Common myeloid progenitor, CD34-positive (primary cell): ENCODE measurements around the gene UVRAG.

Experiments used
- CTCF ChIA-PET: fragments of 350-600 bp; sonication (Branson Sonifier 250); formaldehyde crosslinking; loops from one replicate; lab custom pipeline; 2021; ENCODE audit warnings: antibody characterized with exemption; lab: Charles Lee
- POLR2A ChIA-PET: fragments of 350-600 bp; sonication (Branson Sonifier 250); formaldehyde crosslinking; loops from one replicate; lab custom pipeline; 2021; ENCODE audit warnings: antibody characterized with exemption; lab: Charles Lee
- DNase-seq, 3 donors: peaks; one replicate each; pipeline versions ENCODE4 v3.0.0 to v3.0.0-alpha.2; 2013
- H3K27ac ChIP-seq, 2 experiments: 1 replicate in 1 of 2; 2 replicates in 1 of 2; pipeline ENCODE4 v1.7.0; 2013; ENCODE audit warnings: inconsistent platforms in 2 of 2, low read length in 2 of 2, mild to moderate bottlenecking in 2 of 2, low read depth in 1 of 2, moderate library complexity in 1 of 2; ENCODE audit not compliant: severe bottlenecking in 2 of 2, insufficient read depth in 1 of 2, poor library complexity in 1 of 2
- H3K27me3 ChIP-seq, 5 experiments: replicated peaks in 2 of 5; 1 replicate in 3 of 5; 2 replicates in 2 of 5; pipeline versions ENCODE4 v1.6.1 to v1.7.0; 2013; ENCODE audit warnings: low read length in 4 of 5, mild to moderate bottlenecking in 2 of 5, moderate library complexity in 2 of 5, inconsistent platforms in 1 of 5; ENCODE audit not compliant: insufficient read depth in 5 of 5, control insufficient read depth in 4 of 5
- H3K36me3 ChIP-seq, 4 experiments: 1 replicate in 2 of 4; 2 replicates in 2 of 4; pipeline versions ENCODE4 v1.6.1 to v1.7.0; 2013; ENCODE audit warnings: low read length in 3 of 4, control low read depth in 1 of 4, mild to moderate bottlenecking in 1 of 4; ENCODE audit not compliant: control insufficient read depth in 4 of 4, insufficient read depth in 4 of 4
- H3K4me1 ChIP-seq, 4 experiments: 1 replicate in 3 of 4; 2 replicates in 1 of 4; pipeline versions ENCODE4 v1.6.1 to v1.7.1; 2013; ENCODE audit warnings: low read length in 3 of 4, mild to moderate bottlenecking in 3 of 4, control low read depth in 1 of 4, inconsistent platforms in 1 of 4, moderate library complexity in 1 of 4; ENCODE audit not compliant: control insufficient read depth in 4 of 4, insufficient read depth in 4 of 4; ENCODE audit errors: control extremely low read depth in 1 of 4
- H3K4me3 ChIP-seq, 7 experiments: 1 replicate in 4 of 7; 2 replicates in 3 of 7; pipeline versions ENCODE4 v1.5.1 to v1.7.0; 2013; ENCODE audit warnings: mild to moderate bottlenecking in 7 of 7, low read length in 6 of 7, moderate library complexity in 6 of 7, inconsistent platforms in 2 of 7, low read depth in 2 of 7, control low read depth in 1 of 7; ENCODE audit not compliant: insufficient read depth in 4 of 7, control insufficient read depth in 1 of 7; ENCODE audit errors: extremely low read depth in 1 of 7
- H3K9me3 ChIP-seq, 5 experiments: 1 replicate in 4 of 5; 2 replicates in 1 of 5; pipeline versions ENCODE4 v1.6.1 to v1.7.1; 2013; ENCODE audit warnings: low read length in 4 of 5, mild to moderate bottlenecking in 2 of 5, inconsistent platforms in 1 of 5, low read depth in 1 of 5, moderate library complexity in 1 of 5; ENCODE audit not compliant: control insufficient read depth in 4 of 5, insufficient read depth in 2 of 5; ENCODE audit errors: control extremely low read depth in 1 of 5
- whole genome bisulfite sequencing: methylation state at CpG from one replicate; pipeline ENCODE4 v1.1.5; 2013; ENCODE audit not compliant: insufficient coverage; 5-methylcytosine and 5-hydroxymethylcytosine counted together

The UVRAG gene

DNA sequence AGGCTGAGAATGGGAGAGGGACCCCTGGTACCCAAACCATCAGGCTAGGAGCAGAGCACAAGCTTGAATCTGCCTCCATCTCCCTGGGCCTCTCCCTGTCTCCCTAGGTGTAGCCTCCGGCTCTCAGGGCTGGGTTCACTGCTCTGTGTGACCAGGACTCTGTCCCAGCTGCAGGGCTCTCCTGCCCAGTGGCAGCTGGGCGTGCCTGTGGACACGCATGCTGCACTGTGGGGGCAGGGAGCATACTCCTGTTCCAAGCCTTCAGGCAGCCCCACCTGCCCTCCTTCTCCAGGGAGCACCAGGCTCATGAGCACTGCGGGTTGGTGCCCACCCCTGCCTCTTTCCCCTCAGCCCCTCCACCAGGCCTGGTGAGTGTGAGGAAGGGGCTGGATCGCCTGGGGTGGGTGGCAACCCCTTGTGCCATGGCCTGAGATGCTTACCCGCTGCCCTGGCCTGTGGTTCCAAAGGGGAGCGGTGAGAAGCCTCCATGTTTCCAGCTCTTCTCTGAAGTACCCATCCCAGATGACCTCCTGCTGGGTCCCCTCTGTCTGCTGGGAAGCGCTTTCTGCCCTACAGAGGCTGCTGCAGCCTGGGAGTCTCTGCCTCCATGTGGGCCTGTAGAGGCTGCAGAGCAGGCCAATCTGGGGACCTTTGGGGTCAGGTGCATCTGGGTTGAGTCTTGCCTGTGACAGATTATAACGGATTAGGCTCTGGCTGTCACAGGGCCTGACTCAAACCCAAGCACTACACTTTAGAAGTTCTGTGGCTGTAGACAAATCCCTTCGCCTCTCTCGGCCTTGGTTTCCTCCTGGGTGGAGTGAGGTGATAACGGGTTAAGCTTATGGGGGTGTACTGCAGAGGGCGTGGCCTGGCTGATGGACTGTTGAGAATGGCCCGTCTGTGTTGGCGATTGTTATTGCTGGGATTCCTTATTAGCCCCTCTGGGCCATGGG lies 347.6 kb downstream of the UVRAG start:
- Histone ChIP-seq H3K27me3 (no peaks in the 10 kb centered on the region), H3K4me1 (peaks cover 0 to 5% (median 0%) of the 10 kb centered on the region in 4 experiments), H3K36me3 (no peaks in the 10 kb centered on the region), H3K9me3 (no peaks in the 10 kb centered on the region), H3K4me3 (no peak overlapping the region), H3K27ac (no peak overlapping the region)
- no peak for DNase-seq
- ChIA-PET POLR2A (no interaction called here), CTCF (interaction anchor here (0.8 to 1.1 kb wide), 4 partner anchors 10 to 359 kb away, joined by 3 to 4 read pairs (median 3); no protein-coding TSS in a partner anchor)
- WGBS, result 94% methylated on average over 11 of the region's 15 CpGs

DNA sequence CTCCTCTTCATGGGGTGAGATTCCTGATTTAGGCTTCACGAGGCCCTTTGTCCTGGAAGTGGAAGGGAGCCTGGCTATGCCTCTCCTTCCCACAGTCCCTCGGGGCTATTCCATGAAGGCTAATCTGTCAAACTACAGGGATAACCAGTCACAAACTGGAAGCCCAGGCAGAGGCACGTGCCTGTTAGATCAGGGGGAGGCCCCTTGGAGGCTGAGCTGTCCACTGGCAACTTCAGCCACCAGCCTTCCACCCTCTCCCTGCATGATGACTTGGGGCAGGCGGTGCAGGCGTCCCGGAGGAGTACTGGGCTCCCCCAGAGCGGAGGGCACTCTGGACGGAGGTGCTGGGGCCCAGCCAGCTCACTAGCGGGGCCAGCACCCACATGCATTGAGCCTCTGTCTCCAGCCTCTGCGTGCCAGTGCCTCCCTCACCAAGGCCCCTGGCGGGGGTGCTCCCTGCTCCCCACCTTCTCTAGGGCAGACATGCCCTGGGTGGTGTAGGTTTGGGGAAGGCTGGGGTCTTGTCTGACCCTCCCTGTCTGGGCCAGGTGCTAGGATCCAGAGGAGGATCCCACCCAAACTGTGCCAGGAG lies 348.4 kb downstream of the UVRAG start:
- WGBS, result 98% methylated on average over 8 of the region's 11 CpGs
- Histone ChIP-seq H3K4me1 (peaks cover 0 to 5% (median 0%) of the 10 kb centered on the region in 4 experiments), H3K27ac (no peak overlapping the region), H3K27me3 (no peaks in the 10 kb centered on the region), H3K36me3 (no peaks in the 10 kb centered on the region), H3K4me3 (no peak overlapping the region), H3K9me3 (no peaks in the 10 kb centered on the region)
- ChIA-PET POLR2A (no interaction called here), CTCF (interaction anchor here (1.0 kb wide), 1 partner anchor 13 kb away, joined by 3 read pairs; no protein-coding TSS in a partner anchor)
- DNase-seq, result no peak

DNA sequence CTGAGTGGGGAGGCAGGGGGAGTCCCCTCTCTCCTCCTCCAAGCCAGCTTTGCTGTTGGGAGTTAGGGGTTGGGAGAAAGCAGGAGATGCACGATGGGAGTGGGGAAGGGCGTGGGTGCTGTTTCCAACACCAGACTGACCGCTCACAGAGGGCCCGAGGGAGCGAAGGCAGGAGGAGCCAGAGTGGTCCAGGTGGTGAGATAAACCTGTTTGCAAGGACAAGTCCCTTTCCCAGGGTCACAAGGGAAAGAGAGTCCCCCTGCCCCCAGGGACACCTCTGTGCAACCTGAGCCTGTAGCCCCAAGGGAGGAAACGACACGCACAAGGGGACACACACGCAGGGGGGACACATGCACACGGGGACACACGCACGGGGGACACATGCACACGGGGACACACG lies 349.1 kb downstream of the UVRAG start:
- ChIA-PET POLR2A (no interaction called here), CTCF (no interaction called here)
- no peaks in the 10 kb centered on the region for H3K36me3 ChIP-seq
- peaks cover 0 to 5% (median under 1%) of the 10 kb centered on the region in 4 experiments for H3K4me1 ChIP-seq
- no peak overlapping the region for H3K4me3 ChIP-seq
- no peak for DNase-seq
- H3K9me3 ChIP-seq, result no peaks in the 10 kb centered on the region
- no peak overlapping the region for H3K27ac ChIP-seq
- WGBS, result 97% methylated on average over 7 of the region's 13 CpGs
- H3K27me3 ChIP-seq, result no peaks in the 10 kb centered on the region

DNA sequence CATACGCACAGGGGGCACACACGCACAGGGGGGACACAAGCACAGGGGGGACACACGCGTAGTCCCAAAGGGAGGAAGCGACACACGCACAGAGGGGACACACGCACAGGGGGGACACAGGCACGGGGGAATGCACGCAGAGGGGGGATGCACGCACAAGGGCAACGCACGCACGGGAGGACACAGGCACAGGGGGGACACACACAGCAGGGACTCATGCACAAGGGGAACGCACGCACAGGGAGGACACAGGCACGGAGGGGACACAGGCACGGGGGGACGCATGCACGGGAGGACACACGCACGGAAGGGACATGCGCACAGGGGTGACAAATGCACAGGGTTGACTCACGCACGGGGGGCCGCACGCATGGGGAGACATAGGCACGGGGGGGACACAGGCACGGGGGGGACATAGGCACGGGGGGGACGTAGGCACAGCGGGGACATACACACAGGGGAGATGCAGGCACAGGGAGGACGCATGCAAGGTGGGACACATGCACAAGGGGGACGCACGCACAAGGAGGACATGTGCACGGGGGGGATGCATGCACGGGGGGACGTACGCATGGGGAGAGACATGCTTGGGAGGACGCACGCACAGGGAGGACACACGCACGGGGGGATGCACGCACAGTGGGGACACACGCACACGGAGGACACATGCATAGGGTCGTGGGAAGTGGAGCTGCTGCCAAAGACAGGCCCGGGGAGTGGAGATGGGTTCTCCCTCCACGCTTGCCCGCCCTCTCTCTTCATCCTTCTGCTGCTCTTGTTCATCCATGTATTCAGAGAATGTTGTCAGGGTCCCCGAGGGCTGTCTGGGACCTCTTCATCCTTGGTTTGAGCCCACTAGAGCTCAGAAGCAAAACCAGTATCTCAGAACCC lies 350.1 kb downstream of the UVRAG start:
- Histone ChIP-seq H3K4me1 (peaks cover 0 to 5% (median 1%) of the 10 kb centered on the region in 4 experiments), H3K4me3 (no peak overlapping the region), H3K36me3 (no peaks in the 10 kb centered on the region), H3K9me3 (no peaks in the 10 kb centered on the region), H3K27me3 (no peaks in the 10 kb centered on the region), H3K27ac (no peak overlapping the region)
- no peak for DNase-seq
- POLR2A ChIA-PET, result no interaction called here
- CTCF ChIA-PET, result no interaction called here
- WGBS, result 95% methylated on average over 43 of the region's 50 CpGs

DNA sequence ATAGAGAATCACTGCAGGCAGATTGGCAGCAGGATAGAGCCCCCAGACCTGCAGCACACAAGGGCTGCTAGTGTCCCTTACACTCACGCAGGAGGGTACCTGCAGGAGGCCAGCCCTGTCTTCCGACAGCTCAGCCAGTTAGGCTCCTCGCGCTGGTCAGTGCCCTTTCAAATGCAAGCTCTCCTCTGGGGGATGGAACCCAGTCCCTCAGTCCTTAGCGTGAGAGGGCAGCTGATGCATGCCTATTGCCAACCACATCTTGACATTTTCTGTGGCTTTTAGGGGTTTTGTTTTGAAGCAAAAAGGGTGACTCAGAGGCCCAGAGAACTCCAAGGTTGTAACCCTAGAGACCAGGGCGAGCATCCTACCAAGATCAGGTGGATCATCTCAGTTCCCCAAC lies 351.3 kb downstream of the UVRAG start:
- H3K4me1 ChIP-seq, result peaks cover 0 to 5% (median 1%) of the 10 kb centered on the region in 4 experiments
- peak in 2 of 3 donors; percentile 11 to 20 for DNase-seq
- CTCF ChIA-PET, result no interaction called here
- no peaks in the 10 kb centered on the region for H3K27me3 ChIP-seq
- H3K27ac ChIP-seq, result no peak overlapping the region
- H3K36me3 ChIP-seq, result no peaks in the 10 kb centered on the region
- no peak overlapping the region for H3K4me3 ChIP-seq
- no peaks in the 10 kb centered on the region for H3K9me3 ChIP-seq
- POLR2A ChIA-PET, result no interaction called here
- 96% methylated on average over 5 of the region's 6 CpGs for WGBS

DNA sequence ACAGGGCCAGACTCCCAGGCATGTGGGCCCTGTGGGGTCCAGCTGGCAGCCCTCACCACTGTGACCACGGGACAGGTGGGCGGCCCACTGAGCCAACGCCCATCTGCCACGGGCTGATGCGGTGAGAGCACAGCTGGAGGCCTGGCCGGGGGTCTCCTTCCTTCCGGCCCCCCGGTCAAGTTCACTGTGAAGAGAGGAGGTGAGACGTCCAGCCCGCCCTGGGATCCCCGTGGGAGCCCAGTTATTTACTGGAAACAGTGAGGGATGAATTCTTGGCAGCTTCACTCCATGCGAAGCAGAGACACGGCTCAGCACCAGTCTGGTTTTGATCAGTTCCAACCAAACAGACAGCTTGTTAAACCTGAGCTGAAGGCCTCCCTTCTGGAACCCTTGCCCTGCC lies 352.6 kb downstream of the UVRAG start:
- ChIA-PET CTCF (interaction anchor here (0.8 kb wide), 1 partner anchor 41 kb away, joined by 3 read pairs; no protein-coding TSS in a partner anchor), POLR2A (no interaction called here)
- Histone ChIP-seq H3K27ac (no peak overlapping the region), H3K4me3 (no peak overlapping the region), H3K36me3 (no peaks in the 10 kb centered on the region), H3K4me1 (peaks cover 0 to 3% (median 0%) of the 10 kb centered on the region in 4 experiments), H3K27me3 (no peaks in the 10 kb centered on the region), H3K9me3 (no peaks in the 10 kb centered on the region)
- DNase-seq, result no peak
- WGBS, result 95% methylated on average over 13 of the region's 13 CpGs
